Fibroblast of pulmonary artery (primary cell): Measurements from ENCODE around the gene ZFPM1.

Source experiments
- DNase-seq: peaks from one replicate; pipeline ENCODE4 v3.0.0-alpha.2; 2010; ENCODE audit warnings: low read depth
- H3K4me3 ChIP-seq: replicated peaks from 2 replicates; pipeline ENCODE4 v1.5.1; 2011; ENCODE audit warnings: low read depth, mild to moderate bottlenecking, control low read depth, low read length, moderate library complexity
- TF ChIP-seq, protein P1 (sequence below): IDR thresholded peaks from 2 replicates; pipeline ENCODE4 v1.5.1; 2011; ENCODE audit warnings: mild to moderate bottlenecking, control low read depth, low read length, inconsistent platforms; ENCODE audit errors: missing control alignments

ZFPM1 gene

GRCh38 chr16:88430185-88430523 lies 22.9 kb upstream of the ZFPM1 start:
- no peak overlapping the region for H3K4me3 ChIP-seq
- TF ChIP-seq, protein P1, sequence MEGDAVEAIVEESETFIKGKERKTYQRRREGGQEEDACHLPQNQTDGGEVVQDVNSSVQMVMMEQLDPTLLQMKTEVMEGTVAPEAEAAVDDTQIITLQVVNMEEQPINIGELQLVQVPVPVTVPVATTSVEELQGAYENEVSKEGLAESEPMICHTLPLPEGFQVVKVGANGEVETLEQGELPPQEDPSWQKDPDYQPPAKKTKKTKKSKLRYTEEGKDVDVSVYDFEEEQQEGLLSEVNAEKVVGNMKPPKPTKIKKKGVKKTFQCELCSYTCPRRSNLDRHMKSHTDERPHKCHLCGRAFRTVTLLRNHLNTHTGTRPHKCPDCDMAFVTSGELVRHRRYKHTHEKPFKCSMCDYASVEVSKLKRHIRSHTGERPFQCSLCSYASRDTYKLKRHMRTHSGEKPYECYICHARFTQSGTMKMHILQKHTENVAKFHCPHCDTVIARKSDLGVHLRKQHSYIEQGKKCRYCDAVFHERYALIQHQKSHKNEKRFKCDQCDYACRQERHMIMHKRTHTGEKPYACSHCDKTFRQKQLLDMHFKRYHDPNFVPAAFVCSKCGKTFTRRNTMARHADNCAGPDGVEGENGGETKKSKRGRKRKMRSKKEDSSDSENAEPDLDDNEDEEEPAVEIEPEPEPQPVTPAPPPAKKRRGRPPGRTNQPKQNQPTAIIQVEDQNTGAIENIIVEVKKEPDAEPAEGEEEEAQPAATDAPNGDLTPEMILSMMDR: no peak
- DNase-seq: no peak

DNA sequence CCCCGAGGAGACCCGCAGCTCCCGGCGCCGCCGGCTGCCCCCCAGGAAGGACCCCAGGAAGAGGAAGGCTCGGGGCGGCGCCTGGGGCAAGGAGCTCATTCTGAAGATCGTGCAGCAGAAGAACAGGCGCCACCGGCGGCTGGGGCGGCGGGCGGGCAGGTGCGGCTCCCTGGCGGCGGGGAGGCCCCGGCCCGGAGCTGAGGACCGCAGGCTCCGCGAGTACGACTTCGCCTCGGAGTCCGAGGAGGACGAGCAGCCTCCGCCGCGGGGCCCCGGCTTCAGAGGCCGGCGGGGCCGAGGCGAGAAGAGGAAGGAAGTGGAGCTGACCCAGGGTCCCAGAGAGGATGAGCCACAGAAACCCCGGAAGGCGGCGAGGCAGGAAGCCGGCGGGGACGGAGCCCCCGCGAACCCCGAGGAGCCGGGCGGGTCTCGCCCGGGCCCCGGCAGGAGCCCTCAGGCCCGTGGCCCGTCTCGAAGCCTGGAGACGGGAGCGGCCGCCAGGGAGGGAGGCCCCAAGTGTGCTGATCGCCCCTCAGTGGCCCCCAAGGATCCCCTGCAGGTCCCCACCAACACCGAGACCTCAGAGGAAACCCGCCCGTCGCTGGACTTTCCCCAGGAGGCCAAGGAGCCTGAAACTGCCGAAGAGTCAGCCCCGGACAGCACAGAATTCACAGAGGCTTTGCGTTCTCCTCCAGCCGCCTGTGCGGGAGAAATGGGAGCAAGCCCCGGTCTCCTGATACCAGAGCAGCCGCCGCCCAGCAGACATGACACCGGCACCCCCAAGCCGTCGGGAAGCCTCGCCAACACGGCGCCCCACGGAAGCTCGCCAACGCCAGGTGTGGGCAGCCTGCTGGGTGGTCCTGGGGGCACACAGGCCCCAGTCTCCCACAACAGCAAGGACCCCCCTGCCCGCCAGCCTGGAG lies 22.3 kb upstream of the ZFPM1 start:
- no peak overlapping the region for H3K4me3 ChIP-seq
- DNase-seq: no peak
- TF ChIP-seq, protein P1: no peak

DNA sequence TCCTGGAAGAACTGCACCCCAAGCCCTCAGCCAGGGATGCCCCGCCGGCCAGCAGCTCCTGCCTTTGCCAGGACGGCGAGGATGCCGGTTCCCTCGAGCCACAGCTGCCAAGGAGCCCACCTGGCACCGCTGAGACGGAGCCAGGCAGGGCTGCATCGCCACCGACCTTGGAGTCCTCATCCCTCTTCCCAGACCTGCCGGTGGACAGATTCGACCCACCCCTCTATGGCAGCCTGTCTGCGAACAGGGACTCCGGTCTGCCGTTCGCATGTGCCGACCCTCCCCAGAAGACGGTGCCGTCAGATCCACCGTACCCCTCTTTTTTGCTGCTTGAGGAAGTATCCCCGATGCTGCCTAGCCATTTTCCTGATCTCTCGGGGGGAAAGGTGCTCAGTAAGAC lies 21.4 kb upstream of the ZFPM1 start:
- H3K4me3 ChIP-seq: no peak overlapping the region
- no peak for DNase-seq

DNA sequence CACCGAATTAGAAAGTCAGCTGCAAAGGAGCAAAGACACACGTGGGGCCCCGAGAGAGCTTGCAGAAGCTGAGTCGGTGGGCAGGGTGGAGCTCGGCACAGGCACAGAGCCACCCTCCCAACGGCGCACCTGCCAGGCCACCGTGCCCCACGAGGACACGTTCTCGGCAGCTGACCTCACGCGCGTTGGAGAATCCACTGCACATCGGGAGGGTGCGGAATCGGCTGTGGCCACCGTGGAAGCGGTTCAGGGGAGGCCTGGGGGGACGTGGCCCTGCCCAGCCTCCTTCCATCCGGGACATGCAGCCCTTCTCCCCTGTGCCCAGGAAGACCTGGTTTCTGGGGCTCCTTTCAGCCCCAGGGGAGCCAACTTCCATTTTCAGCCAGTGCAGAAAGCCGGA lies 20.9 kb upstream of the ZFPM1 start:
- TF ChIP-seq, protein P1: no peak
- no peak for DNase-seq
- no peak overlapping the region for H3K4me3 ChIP-seq

More for the DNA sequence above, 21.4 kb upstream of the ZFPM1 start:
- TF ChIP-seq, protein P1: no peak

DNA sequence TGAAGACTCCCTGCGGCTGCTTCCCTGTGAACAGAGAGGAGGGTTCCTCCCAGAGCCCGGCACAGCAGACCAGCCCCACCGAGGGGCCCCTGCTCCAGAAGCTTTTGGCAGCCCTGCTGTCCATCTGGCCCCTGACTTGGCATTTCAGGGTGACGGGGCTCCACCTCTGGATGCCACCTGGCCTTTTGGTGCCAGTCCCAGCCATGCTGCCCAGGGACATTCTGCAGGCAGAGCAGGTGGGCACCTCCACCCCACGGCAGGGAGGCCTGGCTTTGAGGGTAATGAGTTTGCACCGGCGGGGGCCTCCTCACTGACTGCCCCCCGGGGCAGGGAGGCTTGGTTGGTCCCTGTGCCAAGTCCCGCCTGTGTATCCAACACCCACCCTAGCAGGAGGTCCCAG lies 20.3 kb upstream of the ZFPM1 start:
- H3K4me3 ChIP-seq: no peak overlapping the region
- DNase-seq: no peak
- TF ChIP-seq, protein P1: no peak

GRCh38 chr16:88433632-88434352 lies 19.3 kb upstream of the ZFPM1 start:
- no peak overlapping the region for H3K4me3 ChIP-seq
- no peak for DNase-seq
- TF ChIP-seq, protein P1: no peak
